Brain microvascular endothelial cell (primary cell): ENCODE results near the gene COBLL1.

Experiments
- DNase-seq: peaks from one replicate; pipeline ENCODE4 v3.0.0-alpha.2; 2020
- H3K27ac ChIP-seq: fragments of 250-450 bp; sonication (Bioruptor Pico); 2 replicates; pipeline ENCODE4 v1.5.1; 2020; ENCODE audit warnings: mild to moderate bottlenecking, moderate library complexity
- H3K27me3 ChIP-seq: fragments of 250-450 bp; sonication (Bioruptor Pico); replicated peaks from 2 replicates; pipeline ENCODE4 v1.5.1; 2020; ENCODE audit warnings: mild to moderate bottlenecking
- H3K36me3 ChIP-seq: fragments of 250-450 bp; sonication (Bioruptor Pico); replicated peaks from 2 replicates; pipeline ENCODE4 v1.5.1; 2020; ENCODE audit warnings: mild to moderate bottlenecking
- H3K4me3 ChIP-seq: 2 replicates; pipeline ENCODE4 v1.5.1; 2011; ENCODE audit warnings: low read depth, mild to moderate bottlenecking, control low read depth, low read length, moderate library complexity
- CTCF ChIP-seq: IDR thresholded peaks from 2 replicates; pipeline ENCODE4 v1.5.1; 2011; ENCODE audit warnings: low read depth, mild to moderate bottlenecking, moderate library complexity, low read length, control low read depth, inconsistent platforms; ENCODE audit errors: missing control alignments
- in situ Hi-C: cut with HindIII; loops from 2 replicates; pipeline ENCODE4 v1.10.0; 2017; ENCODE audit warnings: low sequenced_read_pairs, low pct_ligation_motif_present

COBLL1 gene

GRCh38 chr2:164882276-164882675, 40.7 kb upstream of the COBLL1 start:
- H3K27ac ChIP-seq, result no peak overlapping the region
- no peak overlapping the region for H3K4me3 ChIP-seq
- no peaks in the 10 kb centered on the region for H3K36me3 ChIP-seq
- no peak for DNase-seq
- no peak for TF ChIP-seq CTCF
- no peaks in the 10 kb centered on the region for H3K27me3 ChIP-seq
- in situ Hi-C loops, result no loop called here

- H3K27me3 ChIP-seq, result no peaks in the 10 kb centered on the region
- H3K27ac ChIP-seq, result no peak overlapping the region
- H3K4me3 ChIP-seq, result no peak overlapping the region
- H3K36me3 ChIP-seq, result no peaks in the 10 kb centered on the region
- no peak for DNase-seq
- no peak for TF ChIP-seq CTCF
- in situ Hi-C loops, result no loop called here
Measured at GRCh38 chr2:164881524-164881923, 39.9 kb upstream of the COBLL1 start.

GRCh38 chr2:164879901-164880535, 38.4 kb upstream of the COBLL1 start:
- DNase-seq, result no peak
- TF ChIP-seq CTCF, result no peak
- H3K27ac ChIP-seq, result no peak overlapping the region
- no peak overlapping the region for H3K4me3 ChIP-seq
- H3K27me3 ChIP-seq, result no peaks in the 10 kb centered on the region
- H3K36me3 ChIP-seq, result no peaks in the 10 kb centered on the region
- in situ Hi-C loops, result no loop called here

- no peak overlapping the region for H3K4me3 ChIP-seq
- no peak for TF ChIP-seq CTCF
- no peak for DNase-seq
- no peaks in the 10 kb centered on the region for H3K27me3 ChIP-seq
- no peaks in the 10 kb centered on the region for H3K36me3 ChIP-seq
- in situ Hi-C loops, result no loop called here
- no peak overlapping the region for H3K27ac ChIP-seq
Measured at GRCh38 chr2:164877927-164878326, 36.3 kb upstream of the COBLL1 start.

GRCh38 chr2:164877169-164877568, 35.5 kb upstream of the COBLL1 start:
- in situ Hi-C loops, result no loop called here
- no peak for DNase-seq
- no peak overlapping the region for H3K4me3 ChIP-seq
- TF ChIP-seq CTCF, result no peak
- no peaks in the 10 kb centered on the region for H3K36me3 ChIP-seq
- no peak overlapping the region for H3K27ac ChIP-seq
- H3K27me3 ChIP-seq, result no peaks in the 10 kb centered on the region

- H3K27me3 ChIP-seq, result no peaks in the 10 kb centered on the region
- no peak overlapping the region for H3K4me3 ChIP-seq
- DNase-seq, result no peak
- H3K36me3 ChIP-seq, result no peaks in the 10 kb centered on the region
- H3K27ac ChIP-seq, result no peak overlapping the region
- in situ Hi-C loops, result no loop called here
- TF ChIP-seq CTCF, result no peak
Measured at GRCh38 chr2:164875334-164876205, 33.9 kb upstream of the COBLL1 start.
